ENCODE data around the gene CLIP1.
"Not testable (repeated sequence)": the region's sequence is repeated elsewhere in the genome, so short reads cannot be mapped to it uniquely, and the experiment has no call there.

CLIP1 gene

DNA sequence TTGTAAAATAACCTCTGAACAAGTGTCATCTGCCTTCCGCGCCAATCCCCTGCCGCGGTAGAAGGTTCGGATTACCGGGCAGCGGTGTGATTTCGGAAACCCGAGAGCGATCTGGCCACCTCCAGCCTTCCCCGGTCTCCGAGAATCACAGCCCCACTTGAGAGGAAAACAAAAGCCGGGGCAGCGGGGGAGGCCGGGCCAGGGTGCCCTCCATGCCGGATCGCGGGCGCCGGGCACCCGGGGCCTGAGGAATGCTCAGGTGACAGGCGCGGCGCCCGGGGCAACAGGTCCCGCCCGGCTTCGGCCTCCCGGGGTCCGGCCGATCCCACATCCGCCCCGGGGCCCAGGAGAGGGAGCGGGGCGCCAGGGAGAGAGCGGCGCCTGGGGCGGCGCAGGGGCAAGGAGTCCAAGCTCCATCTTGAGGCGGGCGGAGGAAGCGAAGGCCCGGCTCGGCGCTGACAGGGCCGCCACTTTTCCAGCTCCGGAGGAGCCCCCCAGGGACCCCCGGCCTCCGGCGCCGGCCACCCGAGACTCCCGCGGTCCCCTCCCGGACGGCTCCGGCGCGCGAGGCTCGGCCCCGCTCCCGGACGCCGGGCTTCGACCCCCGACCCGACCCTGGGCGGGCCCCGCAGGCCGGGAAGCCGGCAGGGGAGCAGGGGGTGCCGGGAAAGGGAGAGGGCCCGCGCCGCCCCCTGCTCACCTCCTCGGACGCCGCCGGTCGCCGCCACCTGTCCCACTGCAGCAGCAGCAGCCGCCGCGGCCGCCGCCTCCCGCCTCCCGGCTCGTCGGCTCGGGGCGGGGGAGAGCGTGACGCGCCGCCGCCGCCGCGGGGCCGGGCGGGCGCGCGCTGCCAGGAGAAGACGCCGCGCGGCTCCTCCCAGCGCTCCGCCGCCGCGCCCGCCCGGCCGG, at the start of gene CLIP1:
TSS of gene CLIP1 (minus strand) at position 849 of the 909 bp plus-strand sequence. CDS start 42,217 bp downstream, outside the sequence.
- 0 out of 2 replicates have a peak, but pooled peaks cover 3% of the 10 kb centered on the region for H3K27me3 ChIP-seq (ENCODE audit: insufficient read depth, low read depth)
- H3K4me3 ChIP-seq (IDR thresholded peaks at IDR 0.05; ENCODE audit: insufficient read depth, low read depth, low read length), result no peak within 1 kb of the TSS
- H2AFZ ChIP-seq (ENCODE audit: low read depth), result peak within 1 kb of the TSS; percentile 83
- H4K20me1 ChIP-seq (ENCODE audit: insufficient read depth), result no peaks in the 10 kb centered on the region
- peaks cover 19% of the 10 kb centered on the region for H3K4me1 ChIP-seq (ENCODE audit: low read depth, poor library complexity, severe bottlenecking)
- H3K27ac ChIP-seq, result peak within 1 kb of the TSS; percentile 51
- peak within 1 kb of the TSS; percentile 74 for H3K9ac ChIP-seq
- TF ChIP-seq, protein P1, sequence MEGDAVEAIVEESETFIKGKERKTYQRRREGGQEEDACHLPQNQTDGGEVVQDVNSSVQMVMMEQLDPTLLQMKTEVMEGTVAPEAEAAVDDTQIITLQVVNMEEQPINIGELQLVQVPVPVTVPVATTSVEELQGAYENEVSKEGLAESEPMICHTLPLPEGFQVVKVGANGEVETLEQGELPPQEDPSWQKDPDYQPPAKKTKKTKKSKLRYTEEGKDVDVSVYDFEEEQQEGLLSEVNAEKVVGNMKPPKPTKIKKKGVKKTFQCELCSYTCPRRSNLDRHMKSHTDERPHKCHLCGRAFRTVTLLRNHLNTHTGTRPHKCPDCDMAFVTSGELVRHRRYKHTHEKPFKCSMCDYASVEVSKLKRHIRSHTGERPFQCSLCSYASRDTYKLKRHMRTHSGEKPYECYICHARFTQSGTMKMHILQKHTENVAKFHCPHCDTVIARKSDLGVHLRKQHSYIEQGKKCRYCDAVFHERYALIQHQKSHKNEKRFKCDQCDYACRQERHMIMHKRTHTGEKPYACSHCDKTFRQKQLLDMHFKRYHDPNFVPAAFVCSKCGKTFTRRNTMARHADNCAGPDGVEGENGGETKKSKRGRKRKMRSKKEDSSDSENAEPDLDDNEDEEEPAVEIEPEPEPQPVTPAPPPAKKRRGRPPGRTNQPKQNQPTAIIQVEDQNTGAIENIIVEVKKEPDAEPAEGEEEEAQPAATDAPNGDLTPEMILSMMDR (conservative IDR thresholded peaks at IDR 0.05; ENCODE audit: low read depth, low read length), result no peak
- peaks cover 20% of the 10 kb centered on the region; the same call in 1 of the 2 replicates for H3K79me2 ChIP-seq (ENCODE audit: insufficient read depth, low read depth)
- H3K4me2 ChIP-seq, result peak within 1 kb of the TSS; percentile 83
- no peaks in the 10 kb centered on the region for H3K36me3 ChIP-seq (ENCODE audit: insufficient read depth)

DNA sequence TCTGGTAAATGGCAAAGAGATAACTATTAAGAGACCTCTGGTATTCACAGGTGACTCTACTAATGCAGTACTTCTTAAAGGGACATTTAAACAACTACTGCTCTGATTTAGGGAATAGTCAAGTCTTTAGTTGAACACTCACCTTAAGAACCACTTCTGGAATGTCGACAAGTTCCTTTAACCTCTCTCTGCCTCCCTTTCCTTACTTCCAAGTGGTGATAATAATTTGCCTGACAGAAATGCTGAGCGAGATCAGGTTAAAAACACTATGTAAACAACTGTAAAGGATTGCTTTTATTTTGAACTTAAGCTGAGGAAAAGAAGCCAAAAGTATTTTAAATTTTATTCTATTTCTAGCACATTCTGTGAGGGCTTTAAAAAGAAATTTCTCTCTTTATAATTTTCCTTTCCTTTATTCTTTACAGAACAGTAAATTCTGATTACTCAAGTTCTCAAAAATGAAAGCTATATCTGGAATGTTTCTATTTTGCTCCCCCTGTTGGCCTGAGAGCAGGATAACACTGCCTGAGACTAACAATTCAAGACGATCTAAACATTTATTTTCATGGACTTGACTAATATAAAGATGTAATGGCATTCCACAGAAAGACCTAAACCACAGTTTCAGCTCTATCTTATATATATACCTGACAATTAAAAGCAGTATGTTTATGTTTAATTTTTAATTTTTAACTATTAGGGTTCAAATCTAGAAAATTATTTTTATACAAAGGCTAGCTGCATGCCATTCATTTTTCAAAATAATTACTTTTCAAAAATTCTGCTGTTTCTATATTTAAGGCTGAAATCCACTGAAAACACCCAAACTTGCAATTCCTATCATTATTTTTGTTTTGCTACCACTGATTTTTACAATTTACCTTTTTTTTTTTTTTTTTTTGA, 49.1 kb upstream of the CLIP1 start:
- no peak overlapping the region for H2AFZ ChIP-seq (ENCODE audit: low read depth)
- H3K4me1 ChIP-seq (ENCODE audit: low read depth, poor library complexity, severe bottlenecking), result peaks cover 13% of the 10 kb centered on the region
- no peak overlapping the region for H3K27ac ChIP-seq
- no peaks in the 10 kb centered on the region for H3K36me3 ChIP-seq (ENCODE audit: insufficient read depth)
- H3K27me3 ChIP-seq (ENCODE audit: insufficient read depth, low read depth), result no peaks in the 10 kb centered on the region
- H3K79me2 ChIP-seq (ENCODE audit: insufficient read depth, low read depth), result no peaks in the 10 kb centered on the region
- H3K9ac ChIP-seq, result no peak overlapping the region
- 0 out of 2 replicates have a peak overlapping the region, but pooled peaks have one; percentile 42 for H3K4me2 ChIP-seq
- TF ChIP-seq, protein P1 (conservative IDR thresholded peaks at IDR 0.05; ENCODE audit: low read depth, low read length), result peak; percentile 69
- H3K4me3 ChIP-seq (IDR thresholded peaks at IDR 0.05; ENCODE audit: insufficient read depth, low read depth, low read length), result no peak overlapping the region
- no peaks in the 10 kb centered on the region for H4K20me1 ChIP-seq (ENCODE audit: insufficient read depth)

DNA sequence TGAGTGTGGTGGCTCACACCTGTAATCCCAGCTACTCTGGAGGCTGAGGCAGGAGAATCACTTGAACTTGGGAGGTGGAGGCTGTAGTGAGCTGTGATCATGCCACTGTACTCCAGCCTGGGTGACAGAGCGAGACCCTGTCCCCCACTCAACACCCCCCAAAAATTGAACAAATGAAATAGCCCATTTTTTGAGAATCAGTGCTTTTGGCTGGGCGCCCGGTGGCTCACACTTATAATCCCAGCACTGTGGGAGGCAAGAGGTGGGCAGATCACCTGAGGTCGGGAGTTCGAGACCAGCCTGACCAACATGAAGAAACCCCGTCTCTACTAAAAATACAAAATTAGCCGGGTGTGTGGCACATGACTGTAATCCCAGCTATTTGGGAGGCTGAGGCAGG, 48.1 kb upstream of the CLIP1 start:
- not testable (repeated sequence) for H3K4me3 ChIP-seq (IDR thresholded peaks at IDR 0.05; ENCODE audit: insufficient read depth, low read depth, low read length); H3K79me2 ChIP-seq (ENCODE audit: insufficient read depth, low read depth); H3K4me2 ChIP-seq; H3K36me3 ChIP-seq (ENCODE audit: insufficient read depth); H3K9ac ChIP-seq; H2AFZ ChIP-seq (ENCODE audit: low read depth); H3K27me3 ChIP-seq (ENCODE audit: insufficient read depth, low read depth); H4K20me1 ChIP-seq (ENCODE audit: insufficient read depth); H3K27ac ChIP-seq
- H3K4me1 ChIP-seq (ENCODE audit: low read depth, poor library complexity, severe bottlenecking), result peaks cover 13% of the 10 kb centered on the region

DNA sequence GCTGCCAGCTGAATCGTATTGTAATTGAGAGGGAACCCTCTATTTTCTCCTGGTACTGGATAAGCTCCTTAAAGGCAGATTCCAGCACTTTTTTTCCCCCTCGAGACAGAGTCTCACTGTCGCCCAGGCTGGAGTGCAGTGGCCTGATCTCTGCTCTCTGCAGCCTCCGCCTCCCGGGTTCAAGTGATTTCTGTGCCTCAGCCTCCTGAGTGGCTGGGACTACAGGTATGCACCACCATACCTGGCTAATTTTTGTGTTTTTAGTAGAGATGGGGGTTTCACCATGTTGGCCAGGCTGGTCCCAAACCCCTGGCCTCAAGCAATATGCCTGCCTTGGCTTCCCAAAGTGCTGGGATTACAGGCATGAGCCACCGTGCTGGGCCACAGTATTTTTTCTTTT, 47.4 kb upstream of the CLIP1 start:
- not testable (repeated sequence) for H3K27ac ChIP-seq; H2AFZ ChIP-seq (ENCODE audit: low read depth); H3K27me3 ChIP-seq (ENCODE audit: insufficient read depth, low read depth); H3K4me3 ChIP-seq (IDR thresholded peaks at IDR 0.05; ENCODE audit: insufficient read depth, low read depth, low read length); H3K4me2 ChIP-seq; H3K36me3 ChIP-seq (ENCODE audit: insufficient read depth); H4K20me1 ChIP-seq (ENCODE audit: insufficient read depth); H3K79me2 ChIP-seq (ENCODE audit: insufficient read depth, low read depth); H3K9ac ChIP-seq
- peaks cover 13% of the 10 kb centered on the region for H3K4me1 ChIP-seq (ENCODE audit: low read depth, poor library complexity, severe bottlenecking)

DNA sequence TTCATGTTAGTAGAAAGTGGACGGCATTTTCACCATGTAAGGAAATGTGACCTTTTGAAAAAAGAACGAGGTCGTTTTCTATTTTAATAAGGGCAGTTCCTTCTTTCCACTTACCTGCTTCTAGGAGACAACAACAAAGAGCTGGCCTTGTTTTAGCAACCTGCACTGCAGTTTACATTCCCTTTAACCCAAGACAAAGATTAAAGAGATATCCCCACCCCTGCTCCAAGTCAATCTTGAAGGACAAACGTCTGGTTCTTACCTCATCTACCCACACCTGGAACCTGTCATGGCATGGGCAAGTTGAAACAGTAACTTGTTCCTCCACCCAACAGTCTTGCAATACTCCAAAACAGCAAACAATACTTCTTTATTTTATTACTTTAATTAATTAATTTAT, 45.5 kb upstream of the CLIP1 start:
- Histone ChIP-seq H3K27me3 (ENCODE audit: insufficient read depth, low read depth) (no peaks in the 10 kb centered on the region), H3K4me3 (IDR thresholded peaks at IDR 0.05; ENCODE audit: insufficient read depth, low read depth, low read length) (no peak overlapping the region), H3K4me1 (ENCODE audit: low read depth, poor library complexity, severe bottlenecking) (peaks cover 9% of the 10 kb centered on the region), H2AFZ (ENCODE audit: low read depth) (no peak overlapping the region), H3K4me2 (no peak overlapping the region), H3K79me2 (ENCODE audit: insufficient read depth, low read depth) (no peaks in the 10 kb centered on the region), H4K20me1 (ENCODE audit: insufficient read depth) (no peaks in the 10 kb centered on the region), H3K9ac (no peak overlapping the region), H3K36me3 (ENCODE audit: insufficient read depth) (no peaks in the 10 kb centered on the region), H3K27ac (no peak overlapping the region)
- TF ChIP-seq, protein P1 (conservative IDR thresholded peaks at IDR 0.05; ENCODE audit: low read depth, low read length), result no peak

DNA sequence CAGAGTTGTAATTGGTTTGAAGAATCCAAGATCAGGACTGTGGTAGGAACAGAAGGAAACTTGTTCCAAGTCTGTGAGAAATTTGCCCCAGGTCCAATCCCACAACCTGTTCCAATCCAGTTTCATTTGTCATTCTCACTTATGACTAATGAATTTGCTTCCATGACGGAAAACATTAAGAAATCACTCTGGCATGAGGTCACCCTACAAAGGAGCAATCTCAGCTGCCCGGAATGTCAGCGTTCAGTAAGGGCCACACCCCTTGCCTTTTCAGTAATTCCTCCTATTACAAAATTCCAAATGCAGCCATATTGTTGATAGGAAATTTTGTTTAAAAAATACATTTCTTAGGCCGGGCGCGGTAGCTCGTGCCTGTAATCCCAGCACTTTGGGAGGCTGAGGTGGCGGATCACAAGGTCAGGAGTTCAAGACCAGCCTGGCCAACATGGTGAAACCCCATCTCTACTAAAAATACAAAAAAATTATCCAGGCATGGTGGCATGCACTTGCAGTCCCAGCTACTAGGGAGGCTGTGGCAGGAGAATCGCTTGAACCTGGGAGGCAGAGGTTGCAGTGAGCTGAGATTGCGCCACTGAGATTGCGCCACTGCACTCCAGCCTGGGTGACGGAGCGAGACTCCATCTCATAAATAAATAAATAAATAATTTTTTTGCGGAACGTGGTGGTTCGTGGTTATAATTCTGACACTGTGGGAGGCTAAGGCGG, 42.0 kb upstream of the CLIP1 start:
- not testable (repeated sequence) for H3K79me2 ChIP-seq (ENCODE audit: insufficient read depth, low read depth); H4K20me1 ChIP-seq (ENCODE audit: insufficient read depth); H3K9ac ChIP-seq; H2AFZ ChIP-seq (ENCODE audit: low read depth); H3K4me3 ChIP-seq (IDR thresholded peaks at IDR 0.05; ENCODE audit: insufficient read depth, low read depth, low read length); H3K4me2 ChIP-seq; H3K36me3 ChIP-seq (ENCODE audit: insufficient read depth); H3K27me3 ChIP-seq (ENCODE audit: insufficient read depth, low read depth); H3K27ac ChIP-seq
- H3K4me1 ChIP-seq (ENCODE audit: low read depth, poor library complexity, severe bottlenecking), result peaks cover 14% of the 10 kb centered on the region
